GM19397 (cell line): Measurements from ENCODE around the gene ANXA3.
"Not testable (repeated sequence)": the region's sequence is repeated elsewhere in the genome, so short reads cannot be mapped to it uniquely, and the experiment has no call there.

Source experiments
- ATAC-seq: cut with Tn5 transposase; IDR thresholded peaks from one replicate; pipeline ENCODE4 v1.9.1; 2021; ENCODE audit warnings: mild to moderate bottlenecking, moderate library complexity; ENCODE audit not compliant: unreplicated experiment

The ANXA3 gene

GRCh38 chr4:78569306-78569821, 17.8 kb downstream of the ANXA3 start:
- ATAC-seq, result no peak

- no peak for ATAC-seq
Measured at GRCh38 chr4:78570117-78570516, 18.5 kb downstream of the ANXA3 start.

DNA sequence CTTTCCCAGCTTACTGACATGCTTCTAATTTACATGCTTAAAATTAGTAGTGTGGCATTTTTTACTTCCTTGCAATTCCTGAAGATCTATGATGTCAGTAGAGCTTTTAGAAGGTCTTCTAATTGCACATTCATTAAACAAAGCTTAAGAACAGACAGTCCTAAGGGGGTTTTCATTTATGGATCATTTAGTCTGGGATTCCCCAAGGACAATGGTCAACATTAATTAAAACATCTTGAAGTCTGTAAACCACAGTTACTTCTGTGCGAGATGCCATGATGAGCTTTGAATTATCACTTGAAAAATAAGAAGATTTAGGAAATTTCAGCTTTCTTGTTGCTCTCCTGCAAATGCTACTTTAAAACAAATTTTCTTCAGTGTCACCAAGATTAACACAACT, 20.2 kb downstream of the ANXA3 start:
- no peak for ATAC-seq

GRCh38 chr4:78578674-78579425, 27.3 kb downstream of the ANXA3 start:
- no peak for ATAC-seq

DNA sequence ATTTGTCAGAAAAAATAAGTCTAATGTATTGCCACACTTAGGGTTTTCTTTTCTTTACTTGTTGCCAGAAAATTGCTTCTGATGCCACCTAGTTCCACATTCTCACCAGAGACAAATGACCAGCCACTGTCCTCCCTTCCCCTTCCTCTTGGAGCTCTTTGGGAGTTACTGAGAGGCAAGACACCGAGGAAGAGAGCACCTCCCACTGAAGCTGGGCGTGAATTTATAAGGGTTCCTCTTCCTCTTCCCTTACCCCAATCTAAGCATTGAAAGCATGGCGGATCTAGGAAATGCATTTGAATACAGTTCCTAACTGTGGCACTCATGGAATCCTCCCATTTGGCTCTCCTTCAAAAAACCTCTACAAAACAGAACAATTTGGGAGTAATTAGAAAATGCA, 30.0 kb downstream of the ANXA3 start:
- no peak for ATAC-seq

GRCh38 chr4:78584863-78585547, 33.4 kb downstream of the ANXA3 start:
- ATAC-seq, result no peak

- no peak for ATAC-seq
Measured at GRCh38 chr4:78585633-78586032, 34.1 kb downstream of the ANXA3 start.

GRCh38 chr4:78588894-78589545, 37.5 kb downstream of the ANXA3 start:
- no peak for ATAC-seq

DNA sequence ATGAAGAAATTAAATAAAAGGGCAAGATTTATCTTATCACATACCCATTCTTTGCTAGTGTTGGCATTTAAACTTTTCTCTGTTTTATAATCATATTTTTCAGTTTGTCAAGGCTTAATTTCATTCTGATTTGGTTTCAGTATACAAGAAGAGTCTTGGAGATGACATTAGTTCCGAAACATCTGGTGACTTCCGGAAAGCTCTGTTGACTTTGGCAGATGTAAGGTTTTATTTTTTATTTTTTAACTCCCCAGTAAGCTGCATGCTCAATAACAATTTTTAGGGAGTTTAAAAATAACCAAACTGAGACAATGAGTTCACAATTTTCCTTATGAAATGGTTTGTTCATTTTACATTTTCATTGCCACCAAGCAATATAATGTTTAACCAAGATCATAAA, 39.8 kb downstream of the ANXA3 start:
- no peak for ATAC-seq

- no peak for ATAC-seq
Measured at GRCh38 chr4:78592088-78592783, 40.7 kb downstream of the ANXA3 start.

- no peak for ATAC-seq
Measured at GRCh38 chr4:78596111-78596742, 44.7 kb downstream of the ANXA3 start.

DNA sequence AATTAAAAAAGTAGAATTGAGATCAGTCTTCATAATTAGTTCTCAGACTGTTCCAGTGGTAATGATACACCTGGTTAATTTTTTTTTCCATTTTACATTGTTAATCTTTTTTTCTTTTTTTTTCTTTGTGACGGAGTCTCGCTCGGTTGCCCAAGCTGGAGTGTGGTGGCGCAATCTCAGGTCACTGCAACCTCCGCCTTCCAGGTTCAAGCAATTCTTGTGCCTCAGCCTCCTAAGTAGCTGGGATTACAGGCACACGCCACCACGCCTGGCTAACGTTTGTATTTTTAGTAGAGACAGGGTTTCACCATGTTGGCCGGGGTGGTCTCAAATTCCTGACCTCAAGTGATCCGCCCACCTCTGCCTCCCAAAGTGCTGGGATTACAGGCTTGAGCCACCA, 46.9 kb downstream of the ANXA3 start:
- ATAC-seq, result not testable (repeated sequence)

DNA sequence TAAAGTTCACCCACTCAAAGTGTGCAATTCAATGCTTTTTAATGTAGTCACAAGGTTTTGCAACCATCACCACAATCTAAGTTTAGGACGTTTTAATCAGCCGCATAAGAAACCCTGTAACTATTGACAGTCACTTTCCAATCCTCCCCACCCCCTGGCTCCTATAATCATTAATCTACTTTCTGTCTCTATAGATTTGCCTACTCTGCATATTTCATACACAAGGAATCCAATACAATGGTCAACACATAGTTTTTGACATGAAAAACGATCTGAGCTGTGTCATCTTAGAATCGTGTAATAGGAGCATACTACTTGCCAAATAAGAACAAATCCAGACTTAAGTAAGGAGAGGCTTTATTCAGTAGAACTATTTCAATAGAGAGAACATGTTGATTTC, 47.6 kb downstream of the ANXA3 start:
- no peak for ATAC-seq

- no peak for ATAC-seq
Measured at GRCh38 chr4:78599931-78600375, 48.4 kb downstream of the ANXA3 start.

GRCh38 chr4:78601013-78601412, 49.4 kb downstream of the ANXA3 start:
- no peak for ATAC-seq

GRCh38 chr4:78602334-78602733, 50.8 kb downstream of the ANXA3 start:
- ATAC-seq, result no peak

DNA sequence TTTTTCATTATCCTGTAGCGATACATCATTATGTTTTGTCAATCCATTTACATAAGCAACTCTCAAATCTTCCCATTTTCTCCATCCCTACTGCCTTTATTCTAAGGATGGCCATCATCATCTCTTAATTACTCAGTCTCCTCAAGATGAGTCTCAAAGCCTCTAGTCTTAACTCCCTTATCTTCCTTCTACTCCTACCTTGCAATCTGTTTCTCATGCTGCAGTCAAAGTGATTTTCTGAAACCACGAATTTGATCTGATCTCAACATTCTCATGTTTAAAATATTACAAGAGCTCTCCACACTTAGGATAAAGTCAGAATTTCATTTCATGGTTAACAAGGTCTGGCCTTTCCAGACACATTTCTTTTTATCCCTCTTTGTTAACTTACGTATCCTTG, 51.8 kb downstream of the ANXA3 start:
- ATAC-seq, result no peak

DNA sequence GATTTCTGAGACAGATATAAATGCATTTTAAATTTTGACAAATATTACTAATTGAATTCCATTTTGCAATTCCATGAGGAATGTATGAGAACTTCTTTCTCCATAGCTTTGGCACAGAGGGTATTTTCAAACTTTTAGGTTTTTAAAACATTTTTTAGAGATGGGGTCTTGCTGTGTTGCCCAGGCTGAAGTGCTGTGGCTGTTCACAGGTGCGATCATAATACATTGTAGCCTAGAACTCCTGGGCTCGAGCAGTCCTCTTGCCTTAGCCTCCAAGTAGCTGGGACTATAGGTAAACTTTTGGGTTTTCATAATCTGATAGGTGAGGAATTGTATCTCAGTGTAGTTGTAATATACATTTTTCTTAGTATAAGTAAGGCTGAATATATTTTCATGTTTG, 53.4 kb downstream of the ANXA3 start:
- ATAC-seq, result no peak

DNA sequence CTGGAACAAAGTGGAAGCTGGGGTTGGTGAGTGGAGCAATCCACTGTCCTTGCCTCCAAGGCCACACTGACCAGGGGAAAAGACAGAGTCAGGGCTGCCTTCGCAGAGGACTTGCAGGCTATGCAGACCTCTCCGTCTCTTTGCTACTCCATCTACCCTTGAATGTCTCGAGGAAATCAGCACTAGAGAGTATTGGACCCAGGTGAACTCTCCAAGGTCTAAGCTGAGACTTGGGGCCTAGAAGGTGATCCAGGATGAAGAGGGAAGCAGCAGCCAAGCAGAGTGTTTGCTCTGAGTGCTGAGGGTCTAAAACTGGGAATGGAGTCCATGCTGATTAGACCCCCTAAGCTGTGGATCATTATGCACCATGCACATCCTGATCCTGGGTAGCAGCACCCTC, 54.5 kb downstream of the ANXA3 start:
- ATAC-seq, result no peak

- ATAC-seq, result no peak
Measured at GRCh38 chr4:78606530-78607095, 55.0 kb downstream of the ANXA3 start.
